COLO668 (cell line): ENCODE measurements around the gene GNL3L.
"Not testable (repeated sequence)": the region's sequence is repeated elsewhere in the genome, so short reads cannot be mapped to it uniquely, and the experiment has no call there.

Experiments
- DNase-seq: peaks from one replicate; lab custom pipeline; 2025; ENCODE audit not compliant: unreplicated experiment; lab: John Stamatoyannopoulos, UW

Gene GNL3L

DNA sequence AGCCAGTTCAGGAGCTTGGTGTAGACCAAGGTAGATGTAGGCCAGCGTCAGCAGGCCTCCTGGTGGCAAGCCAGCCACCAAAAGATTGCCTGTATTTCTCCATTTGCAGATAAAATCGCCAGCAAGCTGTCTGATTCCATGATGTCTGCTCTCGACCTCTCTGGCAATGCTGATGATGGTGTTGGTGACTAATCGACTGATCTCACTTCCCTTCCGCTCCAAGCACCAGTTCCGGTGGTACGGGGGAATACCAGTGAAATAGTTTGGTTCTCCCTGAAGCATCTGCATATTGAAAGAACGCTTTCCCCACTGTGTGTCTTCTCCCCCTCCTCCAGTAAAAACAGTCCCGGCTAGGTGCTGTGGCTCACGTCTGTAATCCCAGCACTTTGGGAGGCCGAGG, 30.4 kb downstream of the GNL3L start:
- DNase-seq: no peak

DNA sequence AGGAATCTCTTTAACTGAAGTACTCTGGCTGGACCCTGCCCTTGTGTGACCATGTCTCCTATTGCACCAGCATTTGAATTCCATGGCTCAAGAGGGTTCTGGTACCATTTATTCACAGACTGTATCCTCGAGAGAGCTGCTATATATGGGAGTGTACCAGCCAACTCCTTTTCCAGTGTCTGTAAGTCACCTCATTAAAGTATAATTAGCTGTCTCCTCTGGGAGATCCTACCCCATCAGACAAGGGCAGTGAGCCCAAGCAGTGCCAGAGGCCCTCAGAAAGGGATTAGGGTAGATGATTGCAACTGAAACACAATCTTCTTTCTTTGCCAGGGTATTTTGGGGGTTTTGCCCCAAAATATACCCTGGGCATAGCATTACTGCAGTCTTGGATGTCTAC, 31.6 kb downstream of the GNL3L start:
- no peak for DNase-seq

DNA sequence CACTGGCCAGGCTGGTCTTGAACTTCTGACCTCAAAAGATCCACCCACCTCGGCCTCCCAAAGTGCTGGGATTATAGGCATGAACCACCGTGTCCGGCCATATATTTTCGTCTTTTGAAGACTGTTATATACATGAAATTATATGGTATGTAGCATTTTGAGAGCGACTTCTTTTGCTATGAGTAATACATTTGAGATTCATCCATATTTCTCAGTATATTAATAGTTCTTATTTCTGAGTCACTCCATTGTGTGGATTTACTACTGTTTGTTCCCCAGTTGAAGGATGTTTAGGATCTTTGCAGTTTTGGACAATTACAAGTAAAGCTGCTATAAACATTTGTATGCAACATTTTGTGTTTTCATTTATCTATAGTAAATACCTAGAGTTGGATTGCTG, 34.9 kb downstream of the GNL3L start:
- DNase-seq: no peak

DNA sequence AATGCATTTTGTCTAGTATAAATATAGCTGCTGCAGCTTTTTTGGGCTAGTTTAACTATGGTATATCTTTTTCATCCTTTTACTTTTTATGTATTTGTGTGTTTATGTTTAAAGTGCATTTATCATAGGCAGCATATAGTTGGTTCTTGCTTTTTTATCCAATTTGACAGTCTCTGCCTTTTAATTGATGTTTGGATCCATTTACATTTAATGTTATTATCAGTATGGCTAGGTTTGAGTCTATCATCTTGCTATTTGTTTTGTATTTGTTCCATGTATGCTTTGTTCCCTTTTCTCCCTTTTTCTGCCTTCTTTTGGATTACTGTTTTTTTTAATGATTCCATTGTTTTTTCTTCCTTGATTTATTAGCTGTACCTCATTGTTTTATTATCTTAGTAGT, 40.3 kb downstream of the GNL3L start:
- no peak for DNase-seq

DNA sequence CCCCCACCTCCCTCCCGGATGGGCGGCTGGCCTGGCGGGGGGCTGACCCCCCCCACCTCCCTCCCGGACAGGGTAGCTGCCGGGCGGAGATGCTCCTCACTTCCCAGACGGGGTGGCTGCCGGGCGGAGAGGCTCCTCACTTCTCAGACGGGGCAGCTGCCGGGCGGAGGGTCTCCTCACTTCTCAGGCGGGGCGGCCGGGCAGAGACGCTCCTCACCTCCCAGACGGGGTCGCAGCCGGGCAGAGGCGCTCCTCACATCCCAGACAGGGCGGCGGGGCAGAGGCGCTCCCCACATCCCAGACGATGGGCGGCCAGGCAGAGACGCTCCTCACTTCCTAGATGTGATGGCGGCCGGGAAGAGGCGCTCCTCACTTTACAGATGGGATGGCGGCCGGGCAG, 42.6 kb downstream of the GNL3L start:
- not testable (repeated sequence) for DNase-seq

DNA sequence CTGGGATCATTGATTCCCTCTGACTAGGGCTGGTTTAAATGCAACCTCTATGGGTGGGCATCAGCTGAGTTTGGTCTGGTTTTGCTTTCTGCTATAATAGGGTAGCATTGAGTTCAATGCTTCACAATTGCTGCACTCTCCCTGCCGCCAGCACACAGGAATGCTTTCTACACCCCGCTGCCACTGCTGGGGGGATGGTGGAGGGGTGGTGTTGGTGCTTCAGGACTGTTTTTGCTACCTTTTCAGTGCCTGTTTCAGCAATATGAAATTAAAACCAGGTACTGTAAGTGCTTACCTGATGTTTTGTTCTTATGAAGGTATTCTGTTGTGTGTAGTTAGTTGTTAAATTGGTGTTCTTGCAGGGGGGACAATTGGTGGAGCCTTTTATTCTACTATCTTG, 67.7 kb downstream of the GNL3L start:
- no peak for DNase-seq

DNA sequence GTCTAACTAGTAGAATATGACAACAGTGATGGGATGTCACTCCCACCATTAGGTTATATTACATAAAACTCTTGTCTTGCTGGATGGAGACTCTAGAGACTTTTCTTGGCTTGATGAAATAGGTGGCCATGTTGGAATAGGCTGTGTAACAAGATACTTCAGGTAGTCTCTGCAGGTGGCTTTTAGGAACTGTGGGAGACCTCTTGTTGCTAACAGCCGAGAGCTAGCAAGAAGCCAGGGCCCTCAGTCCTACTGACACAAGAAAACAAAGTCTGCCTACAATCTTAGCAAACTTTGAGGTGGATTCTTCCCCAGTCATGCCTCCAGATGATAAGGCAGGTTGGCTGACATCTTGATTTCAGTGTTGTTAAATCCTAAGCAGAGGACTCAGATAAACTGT, 72.5 kb downstream of the GNL3L start:
- DNase-seq: no peak
